HG03039 (cell line): ENCODE results near the gene PDCL3.

Experiments
- ATAC-seq: cut with Tn5 transposase; IDR thresholded peaks from one replicate; pipeline ENCODE4 v1.9.1; 2021; ENCODE audit warnings: mild to moderate bottlenecking, moderate library complexity; ENCODE audit not compliant: unreplicated experiment

The PDCL3 gene

GRCh38 chr2:100562613-100563406 lies at the start of gene PDCL3:
Gene PDCL3 (plus strand): TSS chr2:100562993. CDS start chr2:100563068, 75 bp downstream.
- ATAC-seq = peak; percentile 91

GRCh38 chr2:100513650-100514049 lies 49.1 kb upstream of the PDCL3 start:
- no peak for ATAC-seq

- no peak for ATAC-seq
Measured at GRCh38 chr2:100517556-100517955, 45.2 kb upstream of the PDCL3 start.

- no peak for ATAC-seq
Measured at GRCh38 chr2:100518801-100519200, 44.0 kb upstream of the PDCL3 start.

GRCh38 chr2:100520224-100520623 lies 42.6 kb upstream of the PDCL3 start:
- ATAC-seq = no peak

GRCh38 chr2:100522430-100522829 lies 40.4 kb upstream of the PDCL3 start:
- no peak for ATAC-seq

GRCh38 chr2:100524331-100524730 lies 38.5 kb upstream of the PDCL3 start:
- ATAC-seq = no peak

GRCh38 chr2:100526868-100527267 lies 35.9 kb upstream of the PDCL3 start:
- ATAC-seq = no peak

GRCh38 chr2:100527440-100528015 lies 35.3 kb upstream of the PDCL3 start:
- no peak for ATAC-seq

- no peak for ATAC-seq
Measured at GRCh38 chr2:100529176-100529575, 33.6 kb upstream of the PDCL3 start.

- no peak for ATAC-seq
Measured at GRCh38 chr2:100529900-100530299, 32.9 kb upstream of the PDCL3 start.

GRCh38 chr2:100535855-100536254 lies 26.9 kb upstream of the PDCL3 start:
- no peak for ATAC-seq

- ATAC-seq = no peak
Measured at GRCh38 chr2:100537918-100538317, 24.9 kb upstream of the PDCL3 start.

GRCh38 chr2:100539221-100539620 lies 23.6 kb upstream of the PDCL3 start:
- no peak for ATAC-seq

GRCh38 chr2:100541404-100541803 lies 21.4 kb upstream of the PDCL3 start:
- no peak for ATAC-seq

- no peak for ATAC-seq
Measured at GRCh38 chr2:100542418-100542817, 20.4 kb upstream of the PDCL3 start.

GRCh38 chr2:100544911-100545596 lies 17.7 kb upstream of the PDCL3 start:
- no peak for ATAC-seq

GRCh38 chr2:100546469-100546868 lies 16.3 kb upstream of the PDCL3 start:
- ATAC-seq = no peak

GRCh38 chr2:100548771-100549170 lies 14.0 kb upstream of the PDCL3 start:
- no peak for ATAC-seq

- ATAC-seq = no peak
Measured at GRCh38 chr2:100551303-100551702, 11.5 kb upstream of the PDCL3 start.

GRCh38 chr2:100554798-100555407 lies 7.9 kb upstream of the PDCL3 start:
- ATAC-seq = no peak

- ATAC-seq = no peak
Measured at GRCh38 chr2:100556746-100557145, 6.0 kb upstream of the PDCL3 start.
